K562 (cell line): Measurements from ENCODE around the gene PRR14. TPM values are rescaled to one million over a fixed set of nuclear protein-coding genes. Genes with fewer than 3 reads are reported as not detected.

ENCODE experiments used
- ARHGAP35 ChIP-seq: fragments of 450-650 bp; IDR thresholded peaks from 2 replicates; pipeline ENCODE4 v1.6.1; 2018; ENCODE audit not compliant: partially characterized antibody
- ARID3A ChIP-seq: IDR thresholded peaks from 2 replicates; pipeline ENCODE4 v1.6.1; 2012; ENCODE audit warnings: low read depth, low read length, improper control_type of control experiment, borderline replicate concordance
- BRF2 ChIP-seq: IDR thresholded peaks from 3 replicates; pipeline ENCODE4 v1.6.1; 2011; ENCODE audit warnings: borderline replicate concordance, mild to moderate bottlenecking; ENCODE audit not compliant: insufficient read length, insufficient read depth
- CBFB ChIP-seq: sonication (generic); formaldehyde crosslinking; IDR thresholded peaks from 2 replicates; pipeline ENCODE4 v1.4.0; 2020; ENCODE audit warnings: mild to moderate bottlenecking, missing genetic modification reagents
- E2F4 ChIP-seq: sonication (generic); formaldehyde crosslinking; IDR thresholded peaks from 2 replicates; pipeline ENCODE4 v1.8.0; 2022; ENCODE audit warnings: mild to moderate bottlenecking, low read depth, missing genetic modification reagents
- HEY1 ChIP-seq: fragments of 250-450 bp; sonication (Bioruptor Pico); IDR thresholded peaks from 2 replicates; pipeline ENCODE4 v1.5.0; 2020; ENCODE audit warnings: mild to moderate bottlenecking, moderate library complexity, borderline replicate concordance
- JUN ChIP-seq, 2 experiments: sonication (generic) in 1 of 2; formaldehyde crosslinking in 1 of 2; IDR thresholded peaks; 2 replicates each; pipeline versions ENCODE4 v1.6.1 to v1.8.0; 2012 to 2022; ENCODE audit warnings: borderline replicate concordance in 2 of 2, mild to moderate bottlenecking in 2 of 2, improper control_type of control experiment in 1 of 2, low read depth in 1 of 2, low read length in 1 of 2, missing genetic modification reagents in 1 of 2
- KDM1A ChIP-seq, 2 experiments: fragments of 450-650 bp; IDR thresholded peaks; 2 replicates each; pipeline ENCODE4 v1.6.1; 2016; ENCODE audit warnings: mild to moderate bottlenecking in 2 of 2
- KDM4B ChIP-seq, 2 experiments: fragments of 450-650 bp in 1 of 2; sonication (generic) in 1 of 2; IDR thresholded peaks; 2 replicates each; pipeline ENCODE4 v1.6.1; 2016 to 2017; ENCODE audit warnings: borderline replicate concordance in 2 of 2, antibody characterized with exemption in 1 of 2, low read depth in 1 of 2, mild to moderate bottlenecking in 1 of 2
- MBD1 ChIP-seq: fragments of 250-450 bp; sonication (Bioruptor Pico); IDR thresholded peaks from 2 replicates; pipeline ENCODE4 v1.8.0; 2022; ENCODE audit warnings: inconsistent platforms
- MED1 ChIP-seq: sonication (generic); formaldehyde crosslinking; IDR thresholded peaks from 2 replicates; pipeline ENCODE4 v1.8.1; 2023; ENCODE audit warnings: missing genetic modification reagents, borderline replicate concordance
- NFYB ChIP-seq: IDR thresholded peaks from 2 replicates; pipeline ENCODE4 v1.6.1; 2011; ENCODE audit warnings: mild to moderate bottlenecking, moderate library complexity; ENCODE audit not compliant: insufficient read length; ENCODE audit errors: extremely low read depth
- NR4A1 ChIP-seq, 2 experiments: fragments of 250-450 bp in 1 of 2; fragments of 450-650 bp in 1 of 2; sonication (Bioruptor Pico) in 1 of 2; IDR thresholded peaks; 2 replicates each; pipeline versions ENCODE4 v1.4.0 to v1.6.1; 2016 to 2020; ENCODE audit warnings: mild to moderate bottlenecking in 2 of 2, missing compliant biosample characterization in 1 of 2, missing genetic modification characterization in 1 of 2, moderate library complexity in 1 of 2
- POLR2AphosphoS2 ChIP-seq: IDR thresholded peaks from 2 replicates; pipeline ENCODE4 v1.6.1; 2012; ENCODE audit warnings: low read length, improper control_type of control experiment
- PTRF ChIP-seq: fragments of 450-650 bp; IDR thresholded peaks from 2 replicates; pipeline ENCODE4 v1.6.1; 2016; ENCODE audit warnings: mild to moderate bottlenecking, missing genetic modification characterization, missing compliant biosample characterization
- ZFP91 ChIP-seq: sonication (generic); formaldehyde crosslinking; IDR thresholded peaks from 2 replicates; pipeline ENCODE4 v1.8.0; 2022; ENCODE audit warnings: mild to moderate bottlenecking, missing genetic modification reagents
- ZFX ChIP-seq: sonication (generic); formaldehyde crosslinking; IDR thresholded peaks from 2 replicates; pipeline ENCODE4 v1.8.0; 2022; ENCODE audit warnings: mild to moderate bottlenecking, missing genetic modification reagents, moderate library complexity
- ZNF224 ChIP-seq: sonication (generic); formaldehyde crosslinking; IDR thresholded peaks from 2 replicates; pipeline ENCODE4 v1.8.0; 2022; ENCODE audit warnings: mild to moderate bottlenecking, missing genetic modification reagents
- polyA plus RNA-seq, 8 experiments: library from polyadenylated mRNA; depleted of rRNA in 4 of 8; stranded (reverse) in 5 of 8; unstranded in 3 of 8; fragments of >200 nt; fragmentation: Nextera tagmentation in 2 of 8; fragmentation: Illumina TruSeq in 1 of 8; extraction: Ambion mirVana in 2 of 8; extraction: Trizol in 1 of 8; gene quantifications; 2 replicates each; pipeline versions ENCODE4 v1.2.1 to v1.2.3, GENCODE V29; 2011 to 2014; ENCODE audit warnings: inconsistent platforms in 1 of 8, missing spikeins in 1 of 8
- total RNA-seq, 7 experiments: library from RNA; depleted of rRNA in 6 of 7; stranded (reverse); fragments of >200 nt in 6 of 7; fragmentation: Illumina TruSeq in 2 of 7; extraction: Trizol in 2 of 7; gene quantifications; 2 replicates each; pipeline versions ENCODE4 v1.2.1 to v1.2.3, GENCODE V29; 2011 to 2021; ENCODE audit warnings: low replicate concordance in 1 of 7

PRR14 gene
- total and polyA plus RNA-seq, 9 of the 15 experiments (the other 6 are each of a cell fraction or from before 2014, with no cell fraction given) = 2.2 to 63.1 (median 11.5) TPM

GRCh38 chr16:30609926-30610839 is 40.6 kb upstream of the PRR14 start, which contains the start of gene ZNF689 (continued):
- TF ChIP-seq JUN (IDR thresholded peaks at IDR 0.05; ENCODE audit: borderline replicate concordance, low read depth, low read length) (no peak), JUN (CRISPR knock-in tag; IDR thresholded peaks at IDR 0.05; ENCODE audit: borderline replicate concordance) (no peak), MBD1 (no peak), KDM4B (IDR thresholded peaks at IDR 0.05; ENCODE audit: borderline replicate concordance in 2 of 2, low read depth in 1 of 2) (no peak), ZFX (CRISPR knock-in tag) (peak; percentile 99), MED1 (no peak), E2F4 (CRISPR knock-in tag) (peak; percentile 93; the same call in 1 of the 2 replicates), ZFP91 (CRISPR knock-in tag) (no peak), HEY1 (CRISPR knock-in tag) (no peak), PTRF (tag) (no peak), ARID3A (no peak), BRF2 (no peak), ARHGAP35 (no peak), KDM1A (IDR thresholded peaks at IDR 0.05) (no peak), CBFB (CRISPR knock-in tag) (peak; percentile 42; the same call in 1 of the 2 replicates), NR4A1 (CRISPR knock-in tag; IDR thresholded peaks at IDR 0.05) (no peak), NR4A1 (tag; IDR thresholded peaks at IDR 0.05) (peak; percentile 63; the same call in 1 of the 2 replicates), NFYB (peak; percentile 96), POLR2AphosphoS2 (no peak), ZNF224 (CRISPR knock-in tag) (no peak)
